Stimulated activated CD4-positive, alpha-beta T cell treated with anti-CD3 and anti-CD28 coated beads, Interleukin-12 subunit alpha, Interleukin-12 subunit beta, amount 100 ng/mL, for 4 hours (primary cell): ENCODE results near the gene SERPINA9.
"Not testable (repeated sequence)": the region's sequence is repeated elsewhere in the genome, so short reads cannot be mapped to it uniquely, and the experiment has no call there.

Source experiments
- DNase-seq: peaks from one replicate; pipeline ENCODE4 v3.0.0-alpha.2; 2020

SERPINA9 gene

GRCh38 chr14:94421316-94421715 lies 54.7 kb downstream of the SERPINA9 start:
- DNase-seq = no peak

- DNase-seq = not testable (repeated sequence)
These were observed 58.3 kb downstream of the SERPINA9 start for GRCh38 chr14:94417497-94418205.
